ENCODE data around the gene PDGFB.
"Not testable (repeated sequence)": the region's sequence is repeated elsewhere in the genome, so short reads cannot be mapped to it uniquely, and the experiment has no call there.

The PDGFB gene

GRCh38 chr22:39219071-39220039, 25.4 kb downstream of the PDGFB start:
- no peak for TF ChIP-seq CTCF (IDR thresholded peaks at IDR 0.05; ENCODE audit: low read depth, low read length, missing control alignments)
- no peak overlapping the region for H3K4me3 ChIP-seq (ENCODE audit: low read depth, low read length)
- DNase-seq (ENCODE audit: low read depth): no peak

- H3K4me3 ChIP-seq (ENCODE audit: low read depth, low read length); DNase-seq (ENCODE audit: low read depth): not testable (repeated sequence)
These were observed 26.4 kb downstream of the PDGFB start for GRCh38 chr22:39218432-39218831.

GRCh38 chr22:39216143-39216490, 28.7 kb downstream of the PDGFB start:
- TF ChIP-seq CTCF (IDR thresholded peaks at IDR 0.05; ENCODE audit: low read depth, low read length, missing control alignments): no peak
- no peak overlapping the region for H3K4me3 ChIP-seq (ENCODE audit: low read depth, low read length)
- DNase-seq (ENCODE audit: low read depth): no peak

GRCh38 chr22:39215426-39216142, 29.2 kb downstream of the PDGFB start:
- DNase-seq (ENCODE audit: low read depth): no peak
- no peak overlapping the region for H3K4me3 ChIP-seq (ENCODE audit: low read depth, low read length)
- TF ChIP-seq CTCF (IDR thresholded peaks at IDR 0.05; ENCODE audit: low read depth, low read length, missing control alignments): peak; percentile 63

GRCh38 chr22:39215070-39215396, 29.7 kb downstream of the PDGFB start:
- DNase-seq (ENCODE audit: low read depth): no peak
- no peak overlapping the region for H3K4me3 ChIP-seq (ENCODE audit: low read depth, low read length)
- TF ChIP-seq CTCF (IDR thresholded peaks at IDR 0.05; ENCODE audit: low read depth, low read length, missing control alignments): no peak

GRCh38 chr22:39214383-39215069, 30.3 kb downstream of the PDGFB start:
- no peak for DNase-seq (ENCODE audit: low read depth)
- TF ChIP-seq CTCF (IDR thresholded peaks at IDR 0.05; ENCODE audit: low read depth, low read length, missing control alignments): no peak
- no peak overlapping the region for H3K4me3 ChIP-seq (ENCODE audit: low read depth, low read length)

GRCh38 chr22:39214006-39214382, 30.8 kb downstream of the PDGFB start:
- no peak for DNase-seq (ENCODE audit: low read depth)
- TF ChIP-seq CTCF (IDR thresholded peaks at IDR 0.05; ENCODE audit: low read depth, low read length, missing control alignments): no peak
- H3K4me3 ChIP-seq (ENCODE audit: low read depth, low read length): no peak overlapping the region
